Activated CD4-positive, alpha-beta T cell treated with anti-CD3 and anti-CD28 coated beads, Interleukin-2, amount 50 U/mL, for 16 hours (primary cell): ENCODE data around the gene NRN1L.

Experiments used
- DNase-seq: peaks from one replicate; pipeline ENCODE4 v3.0.0-alpha.2; 2020

Gene NRN1L

GRCh38 chr16:67922221-67922620, 37.5 kb downstream of the NRN1L start:
- DNase-seq, result no peak

DNA sequence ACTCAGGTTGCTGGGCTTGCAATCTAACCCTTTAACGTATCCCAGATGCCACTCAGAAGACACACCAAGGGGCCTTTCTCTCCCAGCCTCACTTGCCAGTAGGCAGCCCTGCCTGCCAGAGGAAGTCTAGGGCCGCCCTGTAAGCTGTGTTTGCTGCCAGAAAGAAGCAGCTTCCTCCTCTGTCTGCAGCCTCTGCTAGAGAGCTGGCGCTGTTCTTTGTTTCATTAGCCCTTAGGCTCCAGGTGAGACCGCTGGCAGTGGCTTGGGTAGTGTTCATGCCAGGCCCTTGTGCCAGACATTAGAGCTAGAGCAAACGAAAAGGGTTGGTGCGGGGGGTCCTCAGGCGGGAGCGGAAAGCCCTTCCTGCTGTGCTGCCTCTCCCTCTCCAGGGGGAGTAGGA, 38.1 kb downstream of the NRN1L start:
- DNase-seq, result no peak

DNA sequence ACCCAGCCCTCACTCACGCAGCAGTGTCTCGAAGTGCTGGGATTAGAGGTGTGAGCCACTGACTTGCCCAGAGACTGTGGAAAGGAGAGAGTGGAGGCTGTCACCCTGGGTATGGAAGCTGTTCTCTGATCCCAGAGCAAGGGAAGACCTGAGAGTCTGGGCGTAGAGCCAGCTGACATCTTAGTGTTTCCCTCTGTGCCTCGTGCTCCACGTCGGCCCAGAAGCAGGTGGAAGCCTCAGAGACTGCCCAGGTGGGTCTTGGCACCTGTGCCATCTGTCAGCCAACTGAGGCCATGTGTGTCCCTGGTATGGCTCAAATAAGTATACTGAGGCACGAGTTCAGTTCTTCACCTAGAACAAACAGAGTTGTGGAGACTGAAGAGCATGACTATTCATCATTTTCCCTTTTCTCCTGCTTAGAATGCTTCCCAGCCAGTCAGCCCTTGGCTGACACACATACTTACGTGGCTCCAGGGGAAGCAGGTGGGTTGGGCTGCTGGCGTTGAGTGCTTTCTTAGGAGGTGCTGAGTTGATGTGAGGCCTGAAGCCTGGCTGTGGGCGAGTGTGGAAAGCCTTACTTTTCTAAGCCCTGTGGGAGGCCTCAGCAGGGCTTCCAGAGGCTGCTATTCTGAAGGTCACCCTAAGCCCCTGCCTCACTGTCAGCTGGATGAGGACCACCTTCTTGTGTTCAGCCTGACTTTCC, 38.9 kb downstream of the NRN1L start:
- DNase-seq, result no peak

DNA sequence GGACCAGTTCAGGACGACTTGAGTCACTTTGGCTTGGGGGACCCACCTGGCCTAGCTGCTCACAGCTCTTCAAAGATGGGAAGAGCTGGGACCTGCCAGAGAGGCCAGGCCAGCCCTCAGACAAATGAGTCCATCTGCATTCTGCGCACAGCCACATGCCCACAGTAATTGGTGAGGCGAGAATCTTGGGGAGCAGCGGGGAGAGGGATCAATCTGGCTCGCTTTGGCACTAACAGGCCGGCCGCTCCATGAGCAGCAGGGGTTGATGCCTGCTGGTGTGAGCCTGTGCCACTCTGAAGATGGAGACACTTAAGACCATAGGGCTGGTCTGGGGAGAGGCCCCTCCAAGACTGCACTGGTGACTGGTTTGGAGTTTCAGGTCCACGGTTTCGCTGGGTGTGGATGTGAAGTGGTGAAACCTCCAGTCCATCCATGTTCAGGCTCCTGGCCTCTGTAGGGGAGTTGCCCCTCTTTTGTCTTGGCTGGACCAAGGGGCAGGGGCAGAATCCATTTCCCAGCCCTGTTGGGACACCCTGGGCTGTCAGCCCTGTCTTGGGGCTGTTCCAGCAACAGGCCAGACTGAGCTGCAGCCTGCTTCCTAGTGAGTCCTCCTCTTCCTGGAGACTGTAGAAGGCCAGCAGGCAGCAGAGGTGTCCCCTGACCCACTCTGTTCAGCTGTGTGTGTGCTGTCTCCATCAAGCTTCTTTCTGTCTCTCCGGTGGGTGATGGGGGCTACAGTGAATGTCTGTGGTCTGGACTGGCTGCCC, 39.6 kb downstream of the NRN1L start:
- DNase-seq, result no peak

GRCh38 chr16:67926181-67926750, 41.6 kb downstream of the NRN1L start:
- no peak for DNase-seq

- DNase-seq, result no peak
Measured at GRCh38 chr16:67927131-67927941, 42.7 kb downstream of the NRN1L start.

DNA sequence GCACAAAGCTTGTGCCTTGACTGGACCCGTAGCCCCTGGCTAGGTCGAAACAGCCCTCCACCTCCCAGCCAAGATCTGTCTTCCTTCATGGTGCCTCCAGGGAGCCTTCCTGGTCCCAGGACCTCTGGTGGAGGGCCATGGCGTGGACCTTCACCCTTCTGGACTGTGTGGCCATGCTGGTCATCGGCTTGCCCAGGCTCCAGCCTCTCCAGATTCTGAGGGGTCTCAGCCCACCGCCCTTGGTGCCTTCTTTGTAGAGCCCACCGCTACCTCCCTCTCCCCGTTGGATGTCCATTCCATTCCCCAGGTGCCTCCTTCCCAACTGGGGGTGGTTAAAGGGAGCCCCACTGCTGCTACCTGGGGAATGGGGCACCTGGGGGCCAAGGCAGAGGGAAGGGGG, 43.5 kb downstream of the NRN1L start:
- no peak for DNase-seq

GRCh38 chr16:67928561-67929364, 44.1 kb downstream of the NRN1L start:
- peak; percentile 80 for DNase-seq

GRCh38 chr16:67930191-67930590, 45.5 kb downstream of the NRN1L start:
- DNase-seq, result no peak

GRCh38 chr16:67930678-67931211, 46.1 kb downstream of the NRN1L start:
- DNase-seq, result no peak

DNA sequence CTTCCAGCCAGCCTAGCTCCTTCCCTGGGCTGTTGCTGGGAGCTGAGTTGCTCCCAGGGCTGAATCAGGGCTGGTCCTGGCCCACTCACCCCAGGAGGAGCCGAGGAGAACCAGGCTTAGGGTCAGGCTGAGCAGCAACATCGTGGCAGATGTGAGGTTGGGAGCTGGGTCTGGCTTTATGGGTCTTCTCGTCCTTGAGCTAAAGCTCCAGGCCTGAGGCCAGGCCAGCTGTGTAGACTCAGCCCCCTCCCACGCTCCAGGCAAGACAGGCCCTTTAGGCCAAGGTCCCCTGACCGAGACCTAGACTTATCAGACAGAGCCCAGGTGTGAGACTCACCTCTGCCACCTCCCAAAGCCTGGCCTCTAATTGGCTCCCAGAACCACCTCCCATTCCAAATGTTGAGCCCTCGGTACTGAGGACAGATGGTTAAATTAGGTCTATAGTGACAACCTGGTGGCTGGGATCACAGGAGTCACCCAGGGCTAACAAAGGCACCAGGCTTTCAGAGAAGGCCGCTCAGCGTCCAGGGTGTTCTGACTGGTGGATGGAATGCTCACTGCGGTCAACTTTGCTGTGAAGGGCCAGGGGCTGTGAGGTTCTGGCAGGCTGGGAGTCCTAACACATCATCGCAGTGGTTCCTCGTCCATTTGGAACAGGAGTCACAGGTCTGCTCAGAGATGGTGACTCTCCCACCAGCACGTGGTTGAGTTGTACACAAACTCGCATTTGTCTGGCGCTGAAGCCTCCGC, 47.2 kb downstream of the NRN1L start, which contains the start of gene CTRL:
Gene CTRL, minus strand, starts transcription at position 151 of the 750 bp plus-strand sequence. Its CDS starts 10 bp downstream, at position 141.
- DNase-seq, result no peak

DNA sequence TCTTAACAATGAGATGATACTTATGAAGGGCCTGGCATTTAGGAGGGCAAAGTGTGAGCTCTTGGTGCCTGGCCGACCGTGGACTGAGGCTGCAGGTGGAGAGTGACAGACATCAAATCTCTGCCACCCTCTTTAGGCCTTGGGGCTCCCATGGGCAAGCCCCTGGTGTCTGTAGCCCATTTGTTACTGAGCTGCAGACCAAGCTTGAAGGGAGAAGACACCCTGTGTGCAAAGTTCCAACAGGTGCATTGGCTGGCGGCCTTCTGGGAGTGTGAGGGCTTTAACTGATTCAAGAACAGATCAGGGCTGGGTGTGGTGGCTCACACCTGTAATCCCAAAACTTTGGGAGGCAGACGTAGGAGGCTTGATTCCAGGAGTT, 47.8 kb downstream of the NRN1L start:
- no peak for DNase-seq

GRCh38 chr16:67933805-67934204, 49.1 kb downstream of the NRN1L start:
- no peak for DNase-seq

- no peak for DNase-seq
Measured at GRCh38 chr16:67934306-67935100, 49.8 kb downstream of the NRN1L start.

DNA sequence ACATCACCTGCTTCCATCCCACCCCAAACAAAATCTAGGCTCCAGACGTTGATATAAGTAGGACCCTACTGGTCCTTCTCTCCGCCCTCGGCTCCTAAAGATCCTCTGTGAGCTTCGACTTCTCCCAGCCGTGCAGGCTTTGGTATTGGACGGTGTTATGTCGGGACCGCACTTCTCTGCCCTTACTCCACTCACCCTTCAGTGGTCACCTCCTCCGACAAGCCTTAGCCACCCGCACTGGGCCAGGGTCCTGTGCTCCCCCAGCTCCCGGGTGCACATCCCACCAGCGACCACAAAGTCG, 50.4 kb downstream of the NRN1L start:
- no peak for DNase-seq

- peak; percentile 98 for DNase-seq
Measured at GRCh38 chr16:67935402-67936123, 50.9 kb downstream of the NRN1L start.
